ENCODE results near the gene CDKAL1. TPM values are rescaled to one million over a fixed set of nuclear protein-coding genes. Genes with fewer than 3 reads are reported as not detected.
"Not testable (repeated sequence)": the region's sequence is repeated elsewhere in the genome, so short reads cannot be mapped to it uniquely, and the experiment has no call there.

CDKAL1 gene
- total and polyA plus RNA-seq, 3 experiments from 2014 or later = 26.7 to 30.2 (median 29.6) TPM

- DNase-seq; CTCF ChIA-PET; H3K9me3 ChIP-seq (ENCODE audit: low read length); POLR2A ChIA-PET; H3K36me3 ChIP-seq (ENCODE audit: insufficient read depth, low read length); H3K4me1 ChIP-seq (ENCODE audit: insufficient read depth, low read length); H3K27me3 Mint-ChIP-seq; H3K27ac ChIP-seq (ENCODE audit: low read depth, low read length); H3K27me3 ChIP-seq (ENCODE audit: insufficient read depth, low read length, poor library complexity, severe bottlenecking); H3K4me3 Mint-ChIP-seq; H3K4me3 ChIP-seq (ENCODE audit: low read length): not testable (repeated sequence)
- H3K9me3 Mint-ChIP-seq = peaks cover 0 to 11% (median 5%) of the 10 kb centered on the region in 5 donors
- H3K36me3 Mint-ChIP-seq = peaks cover 23 to 39% (median 25%) of the 10 kb centered on the region in 3 donors
- H3K4me1 Mint-ChIP-seq = peaks cover 12 to 21% (median 13%) of the 10 kb centered on the region in 3 donors
- H3K27ac Mint-ChIP-seq = peak overlapping the region in 4 of 8 donors; percentile 35 to 61 (median 48)
Observed at GRCh38 chr6:20756584-20757147, 222.4 kb downstream of the CDKAL1 start.

- no peak overlapping the region for H3K4me3 Mint-ChIP-seq
- no peak overlapping the region for H3K4me3 ChIP-seq (ENCODE audit: low read length)
- no peak overlapping the region for H3K27ac ChIP-seq (ENCODE audit: low read depth, low read length)
- H3K27ac Mint-ChIP-seq = no peak overlapping the region
- no peaks in the 10 kb centered on the region for H3K9me3 ChIP-seq (ENCODE audit: low read length)
- CTCF ChIA-PET = interaction anchor here (1.0 kb wide), 1 partner anchor 9 kb away, joined by 4 read pairs; no protein-coding TSS in a partner anchor
- H3K4me1 Mint-ChIP-seq = peaks cover 12 to 15% (median 13%) of the 10 kb centered on the region in 3 donors
- H3K27me3 Mint-ChIP-seq = no peaks in the 10 kb centered on the region
- H3K4me1 ChIP-seq (ENCODE audit: insufficient read depth, low read length) = no peaks in the 10 kb centered on the region
- H3K36me3 Mint-ChIP-seq = peaks cover 21 to 39% (median 22%) of the 10 kb centered on the region in 3 donors
- no peak for DNase-seq
- H3K36me3 ChIP-seq (ENCODE audit: insufficient read depth, low read length) = no peaks in the 10 kb centered on the region
- H3K27me3 ChIP-seq (ENCODE audit: insufficient read depth, low read length, poor library complexity, severe bottlenecking) = no peaks in the 10 kb centered on the region
- peaks cover 0 to 11% (median 5%) of the 10 kb centered on the region in 5 donors for H3K9me3 Mint-ChIP-seq
- POLR2A ChIA-PET = no interaction called here
Observed at GRCh38 chr6:20757761-20758160, 223.5 kb downstream of the CDKAL1 start.

DNA sequence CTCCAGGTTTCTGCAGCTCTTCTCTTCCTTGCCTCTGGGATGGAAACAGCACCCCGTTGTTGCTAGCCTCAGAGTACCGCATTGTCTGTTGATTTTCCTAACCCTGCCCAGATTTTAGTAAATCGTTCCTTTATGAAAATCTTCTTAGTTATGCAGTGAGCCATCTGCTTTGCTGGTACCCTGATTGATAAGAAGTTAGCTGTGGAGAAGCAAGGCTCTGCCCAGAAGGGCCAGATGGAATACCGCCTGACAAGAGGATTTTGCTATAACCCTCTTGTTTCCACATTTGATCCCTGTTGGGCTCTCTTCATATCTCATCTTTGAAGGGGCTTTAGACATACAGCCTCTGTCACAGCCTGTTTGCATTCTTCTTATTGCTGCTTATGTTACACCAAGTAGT, 229.0 kb downstream of the CDKAL1 start:
- no peak overlapping the region for H3K27ac ChIP-seq (ENCODE audit: low read depth, low read length)
- H3K9me3 Mint-ChIP-seq = no peaks in the 10 kb centered on the region
- no peaks in the 10 kb centered on the region for H3K27me3 ChIP-seq (ENCODE audit: insufficient read depth, low read length, poor library complexity, severe bottlenecking)
- ChIA-PET POLR2A (no interaction called here), CTCF (no interaction called here)
- peaks cover 6 to 15% (median 7%) of the 10 kb centered on the region in 3 donors for H3K36me3 Mint-ChIP-seq
- H3K36me3 ChIP-seq (ENCODE audit: insufficient read depth, low read length) = no peaks in the 10 kb centered on the region
- no peaks in the 10 kb centered on the region for H3K4me1 ChIP-seq (ENCODE audit: insufficient read depth, low read length)
- H3K4me1 Mint-ChIP-seq = no peaks in the 10 kb centered on the region
- no peak overlapping the region for H3K27ac Mint-ChIP-seq
- no peak overlapping the region for H3K4me3 Mint-ChIP-seq
- no peak overlapping the region for H3K4me3 ChIP-seq (ENCODE audit: low read length)
- no peak for DNase-seq
- H3K9me3 ChIP-seq (ENCODE audit: low read length) = no peaks in the 10 kb centered on the region
- H3K27me3 Mint-ChIP-seq = no peaks in the 10 kb centered on the region

DNA sequence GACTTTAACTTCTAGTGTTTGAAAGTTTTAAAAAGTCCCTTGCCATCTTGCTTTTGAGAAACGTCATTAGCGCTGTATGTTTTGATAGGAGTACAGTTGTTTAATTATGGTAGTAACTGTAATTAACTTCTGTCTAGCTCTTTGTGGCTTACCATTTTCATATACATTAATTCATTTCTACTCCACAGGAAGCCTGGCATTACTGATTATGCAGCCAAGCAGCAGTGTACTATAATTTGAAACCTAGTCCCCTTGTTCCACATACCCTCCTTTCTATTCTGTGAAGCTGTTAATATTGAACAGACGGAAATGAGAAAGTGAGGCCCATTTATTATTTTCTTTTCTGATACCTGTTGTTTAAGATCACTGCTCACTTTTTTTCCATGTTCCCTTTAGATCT, 235.4 kb downstream of the CDKAL1 start:
- H3K36me3 Mint-ChIP-seq = peaks cover 13 to 23% (median 17%) of the 10 kb centered on the region in 3 donors

DNA sequence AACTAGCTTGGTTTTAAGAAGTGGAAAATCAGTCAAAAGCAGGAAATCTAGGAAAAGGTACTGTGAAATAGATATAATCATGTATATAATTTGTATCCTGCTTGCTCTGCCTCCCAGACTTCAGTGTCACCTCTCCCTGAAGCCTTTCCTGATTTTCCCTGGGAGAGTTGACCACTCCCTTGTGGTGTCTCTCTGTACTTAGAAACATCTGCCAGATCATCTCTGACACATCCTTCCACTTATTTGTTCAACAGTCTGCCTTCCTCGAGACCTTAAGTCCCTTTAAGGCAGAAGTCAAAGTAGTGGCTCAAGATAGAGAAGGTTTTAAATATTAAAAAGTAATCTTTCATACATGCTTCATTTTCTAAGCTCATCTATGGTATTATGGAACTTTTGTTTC, 236.5 kb downstream of the CDKAL1 start:
- H3K27me3 ChIP-seq (ENCODE audit: insufficient read depth, low read length, poor library complexity, severe bottlenecking) = no peaks in the 10 kb centered on the region
- no peak for DNase-seq
- peaks cover 16 to 23% (median 17%) of the 10 kb centered on the region in 3 donors for H3K36me3 Mint-ChIP-seq
- H3K27me3 Mint-ChIP-seq = no peaks in the 10 kb centered on the region
- CTCF ChIA-PET = no interaction called here
- POLR2A ChIA-PET = no interaction called here
- no peaks in the 10 kb centered on the region for H3K9me3 ChIP-seq (ENCODE audit: low read length)
- peaks cover 0 to 5% (median 0%) of the 10 kb centered on the region in 3 donors for H3K4me1 Mint-ChIP-seq
- H3K4me3 Mint-ChIP-seq = no peak overlapping the region
- H3K27ac Mint-ChIP-seq = no peak overlapping the region
- no peaks in the 10 kb centered on the region for H3K4me1 ChIP-seq (ENCODE audit: insufficient read depth, low read length)
- H3K27ac ChIP-seq (ENCODE audit: low read depth, low read length) = no peak overlapping the region
- H3K36me3 ChIP-seq (ENCODE audit: insufficient read depth, low read length) = no peaks in the 10 kb centered on the region
- H3K9me3 Mint-ChIP-seq = no peaks in the 10 kb centered on the region
- no peak overlapping the region for H3K4me3 ChIP-seq (ENCODE audit: low read length)

More for the DNA sequence above, 235.4 kb downstream of the CDKAL1 start:
- Histone ChIP-seq H3K36me3 (ENCODE audit: insufficient read depth, low read length) (no peaks in the 10 kb centered on the region), H3K9me3 (ENCODE audit: low read length) (no peaks in the 10 kb centered on the region), H3K27me3 (ENCODE audit: insufficient read depth, low read length, poor library complexity, severe bottlenecking) (no peaks in the 10 kb centered on the region), H3K4me3 (ENCODE audit: low read length) (no peak overlapping the region), H3K27ac (ENCODE audit: low read depth, low read length) (no peak overlapping the region), H3K4me1 (ENCODE audit: insufficient read depth, low read length) (no peaks in the 10 kb centered on the region)
- Mint-ChIP-seq H3K27ac (no peak overlapping the region), H3K4me1 (peaks cover 0 to 5% (median 0%) of the 10 kb centered on the region in 3 donors), H3K4me3 (no peak overlapping the region), H3K9me3 (no peaks in the 10 kb centered on the region), H3K27me3 (no peaks in the 10 kb centered on the region)
- ChIA-PET CTCF (no interaction called here), POLR2A (no interaction called here)
- no peak for DNase-seq

DNA sequence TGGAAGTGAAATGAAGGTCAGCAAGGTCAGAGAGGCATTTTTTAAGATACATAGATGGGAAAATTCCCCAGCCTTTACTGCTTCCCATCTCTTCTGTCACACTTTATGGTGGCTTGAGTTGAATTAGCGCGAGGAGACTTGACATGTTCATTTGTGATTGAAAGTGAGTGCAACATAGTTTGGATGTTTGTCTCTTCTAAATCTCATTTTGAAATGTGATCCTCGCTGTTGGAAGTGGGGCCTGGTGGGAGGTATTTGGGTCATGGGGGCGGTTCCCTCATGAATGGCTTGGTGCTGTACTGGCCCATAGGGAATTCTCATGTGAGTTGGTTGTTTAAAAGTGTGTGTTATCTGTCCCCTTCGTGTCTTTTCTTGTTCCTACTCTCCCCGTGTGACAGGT, 237.2 kb downstream of the CDKAL1 start:
- Mint-ChIP-seq H3K4me1 (peaks cover 0 to 5% (median 0%) of the 10 kb centered on the region in 3 donors), H3K9me3 (no peaks in the 10 kb centered on the region), H3K4me3 (no peak overlapping the region), H3K27me3 (no peaks in the 10 kb centered on the region), H3K27ac (peak overlapping the region in 1 of 8 donors; percentile 80), H3K36me3 (peaks cover 16 to 23% (median 17%) of the 10 kb centered on the region in 3 donors)
- Histone ChIP-seq H3K4me1 (ENCODE audit: insufficient read depth, low read length) (no peaks in the 10 kb centered on the region), H3K9me3 (ENCODE audit: low read length) (no peaks in the 10 kb centered on the region), H3K36me3 (ENCODE audit: insufficient read depth, low read length) (no peaks in the 10 kb centered on the region), H3K4me3 (ENCODE audit: low read length) (no peak overlapping the region), H3K27me3 (ENCODE audit: insufficient read depth, low read length, poor library complexity, severe bottlenecking) (no peaks in the 10 kb centered on the region), H3K27ac (ENCODE audit: low read depth, low read length) (no peak overlapping the region)
- ChIA-PET CTCF (no interaction called here), POLR2A (no interaction called here)
- DNase-seq = no peak

GRCh38 chr6:20773822-20774221, 239.6 kb downstream of the CDKAL1 start:
- Mint-ChIP-seq H3K36me3 (peaks cover 9 to 17% (median 16%) of the 10 kb centered on the region in 3 donors), H3K27ac (no peak overlapping the region), H3K4me1 (peaks cover 0 to 5% (median 0%) of the 10 kb centered on the region in 3 donors), H3K4me3 (no peak overlapping the region), H3K27me3 (no peaks in the 10 kb centered on the region), H3K9me3 (no peaks in the 10 kb centered on the region)
- POLR2A ChIA-PET = no interaction called here
- no peaks in the 10 kb centered on the region for H3K4me1 ChIP-seq (ENCODE audit: insufficient read depth, low read length)
- H3K36me3 ChIP-seq (ENCODE audit: insufficient read depth, low read length) = no peaks in the 10 kb centered on the region
- H3K27me3 ChIP-seq (ENCODE audit: insufficient read depth, low read length, poor library complexity, severe bottlenecking) = no peaks in the 10 kb centered on the region
- no peak overlapping the region for H3K4me3 ChIP-seq (ENCODE audit: low read length)
- CTCF ChIA-PET = no interaction called here
- no peak for DNase-seq
- no peaks in the 10 kb centered on the region for H3K9me3 ChIP-seq (ENCODE audit: low read length)
- no peak overlapping the region for H3K27ac ChIP-seq (ENCODE audit: low read depth, low read length)

DNA sequence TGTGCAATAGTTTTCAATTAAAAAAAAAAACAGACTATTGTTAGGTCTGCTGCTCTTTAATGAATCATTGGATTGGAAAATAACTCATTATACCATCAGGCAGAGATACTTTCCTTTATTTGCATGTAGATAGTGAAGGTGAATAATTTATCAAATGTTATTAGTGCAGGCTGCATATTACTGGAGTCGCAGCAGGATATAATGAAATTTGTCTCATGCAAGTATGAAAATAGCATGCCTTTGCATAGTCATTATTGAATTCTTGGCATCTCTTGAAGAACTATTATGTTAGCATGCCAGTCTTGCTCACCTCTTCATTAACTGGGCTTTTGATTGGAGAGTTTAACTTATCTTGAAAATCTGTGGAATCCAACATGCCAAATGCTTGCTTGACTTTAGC, 241.7 kb downstream of the CDKAL1 start:
- ChIA-PET CTCF (interaction anchor here (1.7 kb wide), 1 partner anchor 12 kb away, joined by 4 read pairs; no protein-coding TSS in a partner anchor), POLR2A (no interaction called here)
- Histone ChIP-seq H3K4me3 (ENCODE audit: low read length) (no peak overlapping the region), H3K4me1 (ENCODE audit: insufficient read depth, low read length) (no peaks in the 10 kb centered on the region), H3K9me3 (ENCODE audit: low read length) (no peaks in the 10 kb centered on the region), H3K36me3 (ENCODE audit: insufficient read depth, low read length) (no peaks in the 10 kb centered on the region), H3K27ac (ENCODE audit: low read depth, low read length) (no peak overlapping the region), H3K27me3 (ENCODE audit: insufficient read depth, low read length, poor library complexity, severe bottlenecking) (no peaks in the 10 kb centered on the region)
- Mint-ChIP-seq H3K36me3 (peaks cover 8 to 15% (median 14%) of the 10 kb centered on the region in 3 donors), H3K27ac (no peak overlapping the region), H3K9me3 (no peaks in the 10 kb centered on the region), H3K4me1 (no peaks in the 10 kb centered on the region), H3K27me3 (no peaks in the 10 kb centered on the region), H3K4me3 (no peak overlapping the region)
- no peak for DNase-seq

All from CD8-positive, alpha-beta memory T cell (primary cell).